Jurkat, Clone E6-1 (cell line): ENCODE measurements around the gene FANCC.
"Not testable (repeated sequence)": the region's sequence is repeated elsewhere in the genome, so short reads cannot be mapped to it uniquely, and the experiment has no call there.

Source experiments
- DNase-seq: peaks from one replicate; pipeline ENCODE4 v3.0.0-alpha.2; 2011; ENCODE audit warnings: low read depth, low spot score
- H3K4me3 ChIP-seq: 2 replicates; pipeline ENCODE4 v1.5.1; 2011; ENCODE audit warnings: mild to moderate bottlenecking, low read length, control low read depth, moderate library complexity

FANCC gene

GRCh38 chr9:95206143-95206542 is 111.4 kb downstream of the FANCC start:
- H3K4me3 ChIP-seq = no peak overlapping the region
- no peak for DNase-seq

GRCh38 chr9:95204710-95205109 is 112.8 kb downstream of the FANCC start:
- H3K4me3 ChIP-seq = no peak overlapping the region
- DNase-seq = no peak

- DNase-seq = no peak
- H3K4me3 ChIP-seq = no peak overlapping the region
Observed at GRCh38 chr9:95204310-95204709, 113.2 kb downstream of the FANCC start.

- DNase-seq, H3K4me3 ChIP-seq: not testable (repeated sequence)
Observed at GRCh38 chr9:95203019-95203418, 114.5 kb downstream of the FANCC start.

GRCh38 chr9:95202076-95202681 is 115.3 kb downstream of the FANCC start:
- no peak for DNase-seq
- H3K4me3 ChIP-seq = no peak overlapping the region

GRCh38 chr9:95201206-95201605 is 116.3 kb downstream of the FANCC start:
- no peak for DNase-seq
- no peak overlapping the region for H3K4me3 ChIP-seq

- DNase-seq = no peak
Observed at GRCh38 chr9:95197692-95198271, 119.7 kb downstream of the FANCC start.

GRCh38 chr9:95193480-95193879 is 124.0 kb downstream of the FANCC start:
- H3K4me3 ChIP-seq = no peak overlapping the region
- DNase-seq = no peak

More at GRCh38 chr9:95197692-95198271, 119.7 kb downstream of the FANCC start:
- no peak overlapping the region for H3K4me3 ChIP-seq

- peak; percentile 8 for DNase-seq
- no peak overlapping the region for H3K4me3 ChIP-seq
Observed at GRCh38 chr9:95193067-95193466, 124.4 kb downstream of the FANCC start.

GRCh38 chr9:95192631-95193030 is 124.9 kb downstream of the FANCC start:
- no peak for DNase-seq
- H3K4me3 ChIP-seq = no peak overlapping the region

GRCh38 chr9:95190413-95190812 is 127.1 kb downstream of the FANCC start:
- DNase-seq = no peak
- no peak overlapping the region for H3K4me3 ChIP-seq

GRCh38 chr9:95189251-95190098 is 128.0 kb downstream of the FANCC start:
- no peak overlapping the region for H3K4me3 ChIP-seq
- DNase-seq = no peak

- no peak for DNase-seq
- no peak overlapping the region for H3K4me3 ChIP-seq
Observed at GRCh38 chr9:95188459-95188858, 129.1 kb downstream of the FANCC start.

- no peak for DNase-seq
Observed at GRCh38 chr9:95185956-95186355, 131.6 kb downstream of the FANCC start.

GRCh38 chr9:95182854-95183563 is 134.5 kb downstream of the FANCC start:
- no peak overlapping the region for H3K4me3 ChIP-seq
- DNase-seq = no peak

More at GRCh38 chr9:95185956-95186355, 131.6 kb downstream of the FANCC start:
- H3K4me3 ChIP-seq = no peak overlapping the region

- no peak for DNase-seq
- no peak overlapping the region for H3K4me3 ChIP-seq
Observed at GRCh38 chr9:95181835-95182234, 135.7 kb downstream of the FANCC start.

- H3K4me3 ChIP-seq = no peak overlapping the region
- peak; percentile 7 for DNase-seq
Observed at GRCh38 chr9:95181226-95181818, 136.2 kb downstream of the FANCC start.

- no peak for DNase-seq
- no peak overlapping the region for H3K4me3 ChIP-seq
Observed at GRCh38 chr9:95177617-95178016, 139.9 kb downstream of the FANCC start.

- no peak for DNase-seq
Observed at GRCh38 chr9:95176755-95177319, 140.7 kb downstream of the FANCC start.

More at GRCh38 chr9:95176755-95177319, 140.7 kb downstream of the FANCC start:
- H3K4me3 ChIP-seq = no peak overlapping the region
